GM13976 (cell line): ENCODE data around the gene UPB1.

ENCODE experiments used
- DNase-seq: peaks from one replicate; pipeline ENCODE4 v3.0.0; 2012; ENCODE audit warnings: low spot score
- in situ Hi-C: fragments of 300-500 bp; cut with MboI; formaldehyde crosslinking; loops from one replicate; pipeline ENCODE4 v1.12.0; 2022; ENCODE audit warnings: low sequenced_read_pairs, mixed read lengths, inconsistent platforms; ENCODE audit not compliant: unreplicated experiment
- TF ChIP-seq, protein P1 (sequence below): IDR thresholded peaks from 2 replicates; pipeline ENCODE4 v1.5.1; 2012; ENCODE audit warnings: borderline replicate concordance, mild to moderate bottlenecking; ENCODE audit not compliant: insufficient read depth; ENCODE audit errors: extremely low read depth, missing control alignments, control extremely low read depth

UPB1 gene

DNA sequence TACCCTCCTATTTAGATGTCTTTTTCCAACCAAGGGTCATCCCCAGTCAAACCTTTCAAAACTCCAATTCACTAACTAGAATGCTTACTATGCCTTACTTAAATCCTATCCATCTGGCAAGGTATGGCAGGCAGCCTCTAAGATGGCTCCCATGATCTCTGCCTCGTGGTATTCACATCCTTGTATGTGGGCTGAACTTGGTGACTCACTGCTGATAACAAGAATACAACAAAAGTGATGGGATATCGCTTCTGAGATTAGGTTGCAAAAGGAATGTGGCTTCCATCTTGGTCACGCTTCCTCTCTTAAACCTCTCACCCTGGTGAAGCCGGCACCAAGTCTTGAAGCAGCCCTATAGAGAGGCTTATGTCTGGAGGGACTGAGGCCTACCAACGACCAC is 29.6 kb upstream of the UPB1 start:
- TF ChIP-seq, protein P1, sequence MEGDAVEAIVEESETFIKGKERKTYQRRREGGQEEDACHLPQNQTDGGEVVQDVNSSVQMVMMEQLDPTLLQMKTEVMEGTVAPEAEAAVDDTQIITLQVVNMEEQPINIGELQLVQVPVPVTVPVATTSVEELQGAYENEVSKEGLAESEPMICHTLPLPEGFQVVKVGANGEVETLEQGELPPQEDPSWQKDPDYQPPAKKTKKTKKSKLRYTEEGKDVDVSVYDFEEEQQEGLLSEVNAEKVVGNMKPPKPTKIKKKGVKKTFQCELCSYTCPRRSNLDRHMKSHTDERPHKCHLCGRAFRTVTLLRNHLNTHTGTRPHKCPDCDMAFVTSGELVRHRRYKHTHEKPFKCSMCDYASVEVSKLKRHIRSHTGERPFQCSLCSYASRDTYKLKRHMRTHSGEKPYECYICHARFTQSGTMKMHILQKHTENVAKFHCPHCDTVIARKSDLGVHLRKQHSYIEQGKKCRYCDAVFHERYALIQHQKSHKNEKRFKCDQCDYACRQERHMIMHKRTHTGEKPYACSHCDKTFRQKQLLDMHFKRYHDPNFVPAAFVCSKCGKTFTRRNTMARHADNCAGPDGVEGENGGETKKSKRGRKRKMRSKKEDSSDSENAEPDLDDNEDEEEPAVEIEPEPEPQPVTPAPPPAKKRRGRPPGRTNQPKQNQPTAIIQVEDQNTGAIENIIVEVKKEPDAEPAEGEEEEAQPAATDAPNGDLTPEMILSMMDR: no peak
- in situ Hi-C loops: no loop called here
- no peak for DNase-seq

DNA sequence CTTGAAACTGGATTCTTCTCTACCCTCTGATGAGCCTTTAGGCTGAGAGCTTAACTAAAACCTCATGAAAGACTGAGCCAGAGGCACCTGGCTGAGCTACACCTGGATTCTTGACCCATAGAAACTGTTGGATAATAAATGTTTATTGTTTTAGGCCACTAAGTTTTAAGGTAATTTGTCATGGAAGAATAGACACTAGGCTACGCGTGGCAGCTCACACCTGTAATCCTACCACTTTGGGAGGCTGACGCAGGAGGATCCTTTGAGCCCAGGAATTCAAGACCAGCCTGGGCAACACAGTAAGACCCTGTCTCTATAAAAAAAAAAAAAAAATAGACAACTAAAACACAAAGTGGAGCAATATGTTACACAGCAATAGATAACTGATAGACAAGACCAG is 29.2 kb upstream of the UPB1 start:
- in situ Hi-C loops: no loop called here
- TF ChIP-seq, protein P1: no peak
- no peak for DNase-seq

DNA sequence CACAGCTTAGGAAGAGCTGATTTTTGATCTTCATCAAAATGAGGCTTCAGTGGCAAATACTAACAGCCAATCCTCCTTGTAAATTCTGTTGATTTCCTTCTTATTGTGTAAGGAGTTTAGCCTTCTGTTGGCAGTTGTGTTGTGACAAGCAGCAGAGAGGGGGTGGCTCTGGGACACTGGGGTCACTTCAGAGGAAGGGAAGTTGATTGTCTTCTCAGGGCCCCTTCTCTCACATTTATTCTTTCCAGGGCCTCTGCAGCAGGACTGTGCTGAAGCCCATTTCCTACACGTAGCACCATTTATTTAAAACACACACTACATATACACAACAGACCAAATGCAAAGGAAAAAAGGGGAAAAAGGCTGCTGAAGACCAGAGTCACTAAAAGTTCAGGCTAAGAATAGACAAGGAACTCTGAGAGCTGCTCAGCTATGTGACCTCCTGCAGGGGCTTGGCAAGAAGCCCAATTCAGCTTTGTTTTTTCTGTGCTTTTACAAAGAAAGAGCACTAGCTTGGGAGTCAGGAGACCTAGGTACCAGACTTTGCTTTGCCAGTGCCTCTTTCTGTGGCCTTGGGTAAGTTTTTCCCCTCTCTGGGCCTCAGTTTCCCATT is 28.3 kb upstream of the UPB1 start:
- DNase-seq: no peak
- in situ Hi-C loops: no loop called here
- TF ChIP-seq, protein P1: no peak

DNA sequence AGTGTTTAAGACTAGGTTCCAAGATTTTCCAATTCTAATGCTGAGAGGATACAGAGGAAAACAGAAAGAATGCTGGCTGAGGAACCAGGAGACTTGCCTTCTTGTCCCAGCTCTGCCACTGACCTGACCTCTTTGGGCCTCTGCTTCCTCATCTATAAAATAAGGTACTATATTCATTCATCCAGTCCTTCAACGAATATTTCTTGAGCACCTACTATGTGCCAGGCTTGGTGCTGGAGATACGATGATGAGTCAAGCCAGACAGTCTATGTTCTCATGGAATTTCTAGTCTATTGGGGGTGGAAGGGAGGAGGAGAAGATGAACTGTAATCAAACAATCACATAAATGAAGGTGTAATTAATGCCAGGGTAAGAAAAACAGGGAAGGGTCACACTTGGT is 27.8 kb upstream of the UPB1 start:
- TF ChIP-seq, protein P1: no peak
- DNase-seq: no peak
- in situ Hi-C loops: no loop called here

DNA sequence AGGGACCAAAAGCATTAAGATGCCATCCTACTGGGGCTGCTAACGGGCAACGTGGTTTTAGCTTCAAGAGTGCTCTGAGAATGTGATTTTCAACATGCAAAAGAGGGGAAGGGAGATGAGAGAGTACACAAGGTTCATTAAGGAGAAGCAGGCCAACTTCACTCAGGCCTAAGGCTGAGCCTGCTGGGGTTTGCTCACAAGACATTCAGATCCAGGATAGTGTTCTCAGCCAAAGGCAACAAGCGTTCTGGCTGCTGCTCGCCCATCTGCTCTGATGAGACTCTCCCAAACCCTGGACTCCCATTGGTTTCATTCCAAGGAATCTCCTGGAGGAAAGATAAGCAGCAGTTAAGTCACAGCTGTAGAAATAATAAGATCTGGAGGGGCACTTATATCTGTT is 23.6 kb upstream of the UPB1 start:
- TF ChIP-seq, protein P1: no peak
- in situ Hi-C loops: no loop called here
- DNase-seq: no peak

DNA sequence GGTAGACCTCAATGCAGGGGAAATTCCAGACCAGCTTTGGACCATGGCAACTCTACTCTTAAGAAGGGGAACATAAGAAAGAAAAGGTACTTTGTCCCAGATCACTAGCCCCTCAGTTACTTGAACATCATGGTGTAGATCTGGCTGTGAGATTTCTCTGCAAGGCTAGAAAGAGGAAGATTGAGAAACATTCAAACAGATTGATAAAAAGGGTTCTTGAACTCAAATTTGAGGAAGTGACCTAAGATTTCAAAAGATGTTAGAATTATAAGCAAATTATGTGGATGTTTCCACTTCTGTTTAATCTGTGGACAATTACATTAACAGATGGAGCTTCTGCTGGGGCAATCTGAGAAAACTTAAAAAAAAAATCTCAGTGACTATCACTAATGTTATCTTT is 21.8 kb upstream of the UPB1 start:
- DNase-seq: no peak
- in situ Hi-C loops: no loop called here
- TF ChIP-seq, protein P1: no peak
